Liver (tissue), 9 donors: ENCODE data around the gene SEMA3G. TPM values are rescaled to one million over a fixed set of nuclear protein-coding genes. Genes with fewer than 3 reads are reported as not detected.

Experiments
- DNase-seq: peaks from one replicate; pipeline ENCODE4 v3.0.0-alpha.2; 2017; ENCODE audit warnings: low spot score
- H3K27ac ChIP-seq, 2 donors: one replicate each; pipeline ENCODE4 v1.7.0; 2013; ENCODE audit warnings: inconsistent platforms in 2 of 2, low read length in 2 of 2, control low read depth in 1 of 2, low read depth in 1 of 2, mild to moderate bottlenecking in 1 of 2
- H3K27me3 ChIP-seq, 4 donors: one replicate each; pipeline versions ENCODE4 v1.6.1 to v1.7.0; 2013; ENCODE audit warnings: low read length in 3 of 4, inconsistent platforms in 1 of 4, mild to moderate bottlenecking in 1 of 4, moderate library complexity in 1 of 4; ENCODE audit not compliant: control insufficient read depth in 4 of 4, insufficient read depth in 4 of 4
- H3K36me3 ChIP-seq, 4 donors: one replicate each; pipeline versions ENCODE4 v1.6.1 to v1.7.0; 2013; ENCODE audit warnings: low read length in 3 of 4, mild to moderate bottlenecking in 3 of 4, low read depth in 1 of 4, moderate library complexity in 1 of 4; ENCODE audit not compliant: control insufficient read depth in 4 of 4, insufficient read depth in 3 of 4
- H3K4me1 ChIP-seq, 4 donors: one replicate each; pipeline versions ENCODE4 v1.6.1 to v1.7.0; 2013; ENCODE audit warnings: low read length in 3 of 4, mild to moderate bottlenecking in 3 of 4, moderate library complexity in 1 of 4; ENCODE audit not compliant: control insufficient read depth in 4 of 4, insufficient read depth in 4 of 4
- H3K4me3 ChIP-seq, 3 donors: one replicate each; pipeline versions ENCODE4 v1.6.1 to v1.7.0; 2013; ENCODE audit warnings: low read length in 3 of 3, control low read depth in 1 of 3, low read depth in 1 of 3, mild to moderate bottlenecking in 1 of 3
- H3K9ac ChIP-seq, 2 donors: one replicate each; pipeline ENCODE4 v1.7.0; 2013; ENCODE audit warnings: low read length in 2 of 2, mild to moderate bottlenecking in 2 of 2, moderate library complexity in 2 of 2, control low read depth in 1 of 2, low read depth in 1 of 2
- H3K9me3 ChIP-seq, 4 donors: one replicate each; pipeline versions ENCODE4 v1.6.1 to v1.7.0; 2013; ENCODE audit warnings: low read length in 3 of 4; ENCODE audit not compliant: control insufficient read depth in 4 of 4
- ATF3 ChIP-seq: IDR thresholded peaks from 2 replicates; pipeline ENCODE4 v1.6.1; 2016; ENCODE audit warnings: antibody characterized with exemption
- CTCF ChIP-seq: fragments of 150-350 bp; IDR thresholded peaks from 2 replicates; pipeline ENCODE4 v1.5.1; 2017; ENCODE audit warnings: improper control_type of control experiment, low read depth, low read length; ENCODE audit not compliant: missing input control
- EGR1 ChIP-seq, 2 donors: IDR thresholded peaks; 2 replicates each; pipeline ENCODE4 v1.6.1; 2016 to 2018; ENCODE audit warnings: antibody characterized with exemption in 2 of 2, low read depth in 2 of 2
- FOXA1 ChIP-seq: IDR thresholded peaks from 2 replicates; pipeline ENCODE4 v1.6.1; 2016; ENCODE audit warnings: antibody characterized with exemption
- GABPA ChIP-seq, 2 donors: IDR thresholded peaks in 1 of 2; conservative IDR thresholded peaks in 1 of 2; 2 replicates each; pipeline ENCODE4 v1.6.1; 2016; ENCODE audit warnings: antibody characterized with exemption in 2 of 2, mild to moderate bottlenecking in 1 of 2, moderate library complexity in 1 of 2
- HNF4A ChIP-seq, 2 donors: conservative IDR thresholded peaks; 2 replicates each; pipeline ENCODE4 v1.6.1; 2016; ENCODE audit warnings: antibody characterized with exemption in 2 of 2, mild to moderate bottlenecking in 2 of 2
- HNF4G ChIP-seq: IDR thresholded peaks from 2 replicates; pipeline ENCODE4 v1.6.1; 2016; ENCODE audit warnings: antibody characterized with exemption
- MAX ChIP-seq: IDR thresholded peaks from 2 replicates; pipeline ENCODE4 v1.6.1; 2016; ENCODE audit warnings: antibody characterized with exemption
- NR2F2 ChIP-seq: IDR thresholded peaks from 2 replicates; pipeline ENCODE4 v1.6.1; 2016; ENCODE audit warnings: antibody characterized with exemption
- RAD21 ChIP-seq, 2 donors: IDR thresholded peaks; 2 replicates each; pipeline ENCODE4 v1.6.1; 2016; ENCODE audit warnings: antibody characterized with exemption in 2 of 2, mild to moderate bottlenecking in 2 of 2
- REST ChIP-seq: IDR thresholded peaks from 2 replicates; pipeline ENCODE4 v1.6.1; 2016; ENCODE audit warnings: antibody characterized with exemption, mild to moderate bottlenecking
- RXRA ChIP-seq, 2 donors: IDR thresholded peaks; 2 replicates each; pipeline ENCODE4 v1.6.1; 2017 to 2018; ENCODE audit warnings: antibody characterized with exemption in 2 of 2, mild to moderate bottlenecking in 1 of 2
- SP1 ChIP-seq: IDR thresholded peaks from 2 replicates; pipeline ENCODE4 v1.6.1; 2018; ENCODE audit warnings: antibody characterized with exemption, mild to moderate bottlenecking
- TAF1 ChIP-seq: conservative IDR thresholded peaks from 2 replicates; pipeline ENCODE4 v1.6.1; 2016; ENCODE audit warnings: antibody characterized with exemption, mild to moderate bottlenecking
- YY1 ChIP-seq: IDR thresholded peaks from 2 replicates; pipeline ENCODE4 v1.6.1; 2016; ENCODE audit warnings: antibody characterized with exemption, mild to moderate bottlenecking
- WGBS: extraction: QIAGEN DNeasy Blood & Tissue Kit; methylation state at CpG from one replicate; pipeline ENCODE4 v1.1.7; 2013; 5-methylcytosine and 5-hydroxymethylcytosine counted together
- polyA plus RNA-seq, 2 donors: library from polyadenylated mRNA; stranded (reverse) in 1 of 2; unstranded in 1 of 2; fragments of 200-250 nt in 1 of 2; fragments of >200 nt in 1 of 2; fragmentation: Nextera tagmentation in 1 of 2; extraction: Ambion mirVana in 1 of 2; gene quantifications; one replicate each; pipeline versions ENCODE4 v1.2.1 to v1.2.3, GENCODE V29; 2013 to 2015
- total RNA-seq, 2 donors: library from RNA; depleted of rRNA; stranded (reverse); fragments of >200 nt; gene quantifications; one replicate each; pipeline ENCODE4 v1.2.3, GENCODE V29; 2014
- donor health status: healthy.
- donor health status: healthy.
- donor health status: healthy.
- donor health status: healthy.
- donor health status: healthy.

The SEMA3G gene
- total and polyA plus RNA-seq, 4 donors: 0.47 to 1.2 (median 0.74) TPM

GRCh38 chr3:52477796-52478095, 32.8 kb upstream of the SEMA3G start:
- Histone ChIP-seq H3K4me1 (peaks cover 0 to 14% (median 4%) of the 10 kb centered on the region in 4 donors), H3K27me3 (no peaks in the 10 kb centered on the region), H3K4me3 (no peak overlapping the region), H3K27ac (no peak overlapping the region), H3K9ac (no peak overlapping the region), H3K36me3 (peaks cover 20 to 74% (median 49%) of the 10 kb centered on the region in 4 donors), H3K9me3 (no peaks in the 10 kb centered on the region)
- TF ChIP-seq HNF4A (conservative IDR thresholded peaks at IDR 0.05) (no peak), GABPA (IDR thresholded peaks at IDR 0.05 in 1 of 2, conservative IDR thresholded peaks at IDR 0.05 in 1 of 2) (no peak), RAD21 (IDR thresholded peaks at IDR 0.05) (no peak), EGR1 (IDR thresholded peaks at IDR 0.05; ENCODE audit: low read depth in 2 of 2) (no peak)
- WGBS: 96% methylated on average over 6 of the region's 6 CpGs
- no peak for DNase-seq

GRCh38 chr3:52477076-52477795, 32.3 kb upstream of the SEMA3G start:
- DNase-seq: no peak
- Histone ChIP-seq H3K4me3 (no peak overlapping the region), H3K36me3 (peaks cover 20 to 69% (median 49%) of the 10 kb centered on the region in 4 donors), H3K4me1 (peaks cover 0 to 17% (median 7%) of the 10 kb centered on the region in 4 donors), H3K27me3 (no peaks in the 10 kb centered on the region), H3K9me3 (no peaks in the 10 kb centered on the region), H3K27ac (no peak overlapping the region), H3K9ac (no peak overlapping the region)
- TF ChIP-seq NR2F2 (no peak), CTCF (no peak), MAX (no peak), HNF4A (conservative IDR thresholded peaks at IDR 0.05) (no peak), RAD21 (IDR thresholded peaks at IDR 0.05) (no peak), HNF4G (no peak), YY1 (no peak), SP1 (no peak), TAF1 (no peak), FOXA1 (no peak), REST (no peak), ATF3 (no peak), EGR1 (IDR thresholded peaks at IDR 0.05; ENCODE audit: low read depth in 2 of 2) (no peak), GABPA (IDR thresholded peaks at IDR 0.05 in 1 of 2, conservative IDR thresholded peaks at IDR 0.05 in 1 of 2) (no peak), RXRA (IDR thresholded peaks at IDR 0.05) (no peak)
- WGBS: 95% methylated on average over 16 of the region's 16 CpGs
